ENCODE measurements around the gene KRTAP5-11. TPM values are rescaled to one million over a fixed set of nuclear protein-coding genes. Genes with fewer than 3 reads are reported as not detected.
"Not testable (repeated sequence)": the region's sequence is repeated elsewhere in the genome, so short reads cannot be mapped to it uniquely, and the experiment has no call there.

Gene KRTAP5-11
- total RNA-seq, 1 experiment from 2014 or later = not detected

DNA sequence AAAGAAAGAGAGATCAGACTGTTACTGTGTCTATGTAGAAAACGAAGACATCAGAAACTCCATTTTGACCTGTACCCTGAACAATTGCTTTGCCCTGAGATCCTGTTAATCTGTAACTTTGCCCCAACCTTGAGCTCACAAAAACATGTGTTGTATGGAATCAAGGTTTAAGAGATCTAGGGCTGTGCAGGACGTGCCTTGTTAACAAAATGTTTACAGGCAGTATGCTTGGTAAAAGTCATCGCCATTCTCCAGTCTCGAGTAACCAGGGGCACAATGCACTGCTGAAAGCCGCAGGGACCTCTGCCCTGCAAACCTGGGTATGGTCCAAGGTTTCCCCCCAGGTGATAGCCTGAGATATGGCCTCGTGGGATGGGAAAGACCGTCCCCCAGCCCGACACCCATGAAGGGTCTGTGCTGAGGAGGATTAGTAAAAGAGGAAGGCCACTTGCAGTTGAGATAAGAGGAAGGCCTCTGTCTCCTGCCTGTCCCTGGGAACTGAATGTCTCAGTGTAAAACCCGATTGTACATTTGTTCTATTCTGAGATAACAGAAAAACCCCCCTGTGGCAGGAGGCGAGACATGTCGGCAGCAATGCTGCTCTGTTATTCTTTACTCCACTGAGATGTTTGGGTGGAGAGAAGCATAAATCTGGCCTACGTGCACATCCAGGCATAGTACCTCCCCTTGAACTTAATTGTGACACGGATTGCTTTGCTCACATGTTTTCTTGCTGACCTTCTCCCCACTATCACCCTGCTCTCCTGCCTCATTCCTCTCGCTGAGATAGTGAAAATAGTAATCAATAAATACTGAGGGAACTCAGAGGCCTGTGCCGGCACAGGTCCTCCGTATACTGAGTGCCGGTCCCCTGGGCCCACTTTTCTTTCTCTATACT lies 47.7 kb downstream of the KRTAP5-11 start:
- DNase-seq (ENCODE audit: extremely low read depth, low read depth) = not testable (repeated sequence)

DNA sequence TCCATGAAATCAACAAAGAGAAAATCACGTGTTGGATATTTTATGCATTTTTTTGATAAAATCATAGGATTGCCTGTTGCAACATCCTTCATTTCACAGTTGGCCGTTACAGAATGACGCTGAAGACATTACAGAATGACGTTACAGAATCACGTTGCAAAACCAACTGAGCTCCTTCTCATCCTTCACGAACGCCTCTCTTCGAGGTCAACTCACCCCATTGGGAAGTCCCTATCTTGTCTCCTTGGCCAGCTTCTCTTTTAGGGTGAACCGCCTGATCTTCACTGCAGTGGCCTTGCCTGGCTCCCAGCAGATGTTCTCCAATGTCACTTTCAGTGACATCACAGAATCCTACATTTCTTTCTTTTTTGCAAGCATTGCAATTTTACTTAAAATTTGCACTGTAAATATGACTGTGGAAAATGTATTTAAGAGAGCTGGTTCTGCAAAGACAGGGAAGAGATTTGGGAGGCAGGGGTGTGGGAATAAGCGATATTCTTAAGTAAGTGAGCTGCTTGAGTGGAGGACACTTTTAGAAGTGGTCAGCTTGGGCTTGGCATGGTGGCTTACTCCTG lies 50.6 kb downstream of the KRTAP5-11 start:
- DNase-seq (ENCODE audit: extremely low read depth, low read depth) = no peak

Small RNAs within 50 kb of the gene (small RNA-seq; reads per million reads assigned to genes)
- gene AP000867.1 (0 reads per million in 2 experiments), gene KRTAP5-14P (0 reads per million in 2 experiments)

Other genes starting within 250 kb of the KRTAP5-11 start
- 33.6 and 37.0 TPM in 2 replicates for gene DHCR7, start 134.5 kb downstream of the KRTAP5-11 start, total RNA-seq (2014; rRNA removed; shearing (Covaris generic))
- gene NADSYN1, start 129.7 kb downstream of the KRTAP5-11 start, total RNA-seq (2014; rRNA removed; shearing (Covaris generic)) = 41.9 and 54.3 TPM in 2 replicates
- gene KRTAP5-7, start 55.6 kb downstream of the KRTAP5-11 start, total RNA-seq (2014; rRNA removed; shearing (Covaris generic)) = not detected in 2 replicates
- not detected in 2 replicates for gene KRTAP5-8, start 44.9 kb downstream of the KRTAP5-11 start, total RNA-seq (2014; rRNA removed; shearing (Covaris generic))
- gene KRTAP5-9, start 34.5 kb downstream of the KRTAP5-11 start, total RNA-seq (2014; rRNA removed; shearing (Covaris generic)) = not detected in 2 replicates
- gene KRTAP5-10, start 17.3 kb downstream of the KRTAP5-11 start, total RNA-seq (2014; rRNA removed; shearing (Covaris generic)) = not detected in 2 replicates

Data from NCI-H460 (cell line).